ENCODE results near the gene ALOX5.

- TF ChIP-seq TAF1 (IDR thresholded peaks at IDR 0.05; ENCODE audit: borderline replicate concordance, insufficient read depth, low read length) (no peak), SIN3A (IDR thresholded peaks at IDR 0.05; ENCODE audit: borderline replicate concordance, insufficient read depth, low read length) (no peak), POLR2AphosphoS5 (IDR thresholded peaks at IDR 0.05; ENCODE audit: low read depth, low read length) (no peak), REST (IDR thresholded peaks at IDR 0.05; ENCODE audit: insufficient read depth in 1 of 2, low read depth in 2 of 2, low read length in 2 of 2) (no peak), FOXP2 (optimal IDR thresholded peaks at IDR 0.05; ENCODE audit: borderline replicate concordance, extremely low read depth, extremely low read length, insufficient read depth) (no peak)
Measured at GRCh38 chr10:45457487-45457886, 83.5 kb downstream of the ALOX5 start.
